K562 (cell line): ENCODE measurements around the gene BAD. TPM values are rescaled to one million over a fixed set of nuclear protein-coding genes. Genes with fewer than 3 reads are reported as not detected.
A peak's percentile ranks its signal among the peaks of the same experiment; 100 is the strongest.

Experiments
- BRCA1 ChIP-seq, 2 experiments: fragments of 450-650 bp in 1 of 2; sonication (generic) in 1 of 2; formaldehyde crosslinking in 1 of 2; IDR thresholded peaks; 2 replicates each; pipeline versions ENCODE4 v1.5.0 to v1.6.1; 2017 to 2020; ENCODE audit warnings: mild to moderate bottlenecking in 1 of 2, missing genetic modification reagents in 1 of 2
- CSDE1 ChIP-seq, 2 experiments: fragments of 450-650 bp; IDR thresholded peaks; 2 replicates each; pipeline ENCODE4 v1.6.1; 2016; ENCODE audit warnings: mild to moderate bottlenecking in 1 of 2
- E2F8 ChIP-seq: fragments of 450-650 bp; IDR thresholded peaks from 2 replicates; pipeline ENCODE4 v1.7.1; 2018; ENCODE audit warnings: mild to moderate bottlenecking, low read depth; ENCODE audit not compliant: partially characterized antibody
- ESRRA ChIP-seq: fragments of 450-650 bp; IDR thresholded peaks from 2 replicates; pipeline ENCODE4 v1.6.1; 2014; ENCODE audit warnings: low read depth, mild to moderate bottlenecking, moderate library complexity, borderline replicate concordance
- ETV6 ChIP-seq, 3 experiments: fragments of 150-350 bp in 1 of 3; sonication (generic) in 1 of 3; formaldehyde crosslinking in 1 of 3; IDR thresholded peaks; 2 replicates each; pipeline versions ENCODE4 v1.6.1 to v1.8.0; 2014 to 2022; ENCODE audit warnings: borderline replicate concordance in 2 of 3, low read depth in 2 of 3, antibody characterized with exemption in 1 of 3, low read length in 1 of 3, mild to moderate bottlenecking in 1 of 3, missing genetic modification reagents in 1 of 3
- FOXP1 ChIP-seq: sonication (generic); formaldehyde crosslinking; IDR thresholded peaks from 2 replicates; pipeline ENCODE4 v1.8.0; 2022; ENCODE audit warnings: mild to moderate bottlenecking, missing genetic modification reagents
- KDM5B ChIP-seq: fragments of 200-600 bp; sonication (generic); IDR thresholded peaks from 2 replicates; pipeline ENCODE4 v1.6.1; 2012; ENCODE audit warnings: low read depth, mild to moderate bottlenecking, moderate library complexity, low read length, control low read depth, inconsistent platforms; ENCODE audit not compliant: insufficient replicate concordance
- MAZ ChIP-seq, 2 experiments: fragments of 450-650 bp in 1 of 2; sonication (generic) in 1 of 2; formaldehyde crosslinking; IDR thresholded peaks in 1 of 2; conservative IDR thresholded peaks in 1 of 2; 2 replicates each; pipeline versions ENCODE4 v1.4.0 to v1.5.0; 2020; ENCODE audit warnings: mild to moderate bottlenecking in 1 of 2, missing genetic modification reagents in 1 of 2
- NFE2L1 ChIP-seq: fragments of 450-650 bp; IDR thresholded peaks from 2 replicates; pipeline ENCODE4 v1.6.1; 2016; ENCODE audit warnings: missing genetic modification characterization, low read depth, mild to moderate bottlenecking, missing compliant biosample characterization, moderate library complexity, borderline replicate concordance
- RBM39 ChIP-seq: fragments of 200-400 bp; formaldehyde crosslinking; optimal IDR thresholded peaks from 2 replicates; pipeline ENCODE3; 2018; ENCODE audit warnings: low read depth, low read length
- TRIM28 ChIP-seq: fragments of 450-650 bp; IDR thresholded peaks from 2 replicates; pipeline ENCODE4 v1.6.1; 2017
- ZC3H4 ChIP-seq: sonication (generic); formaldehyde crosslinking; IDR thresholded peaks from 2 replicates; pipeline ENCODE4 v1.9.0; 2021; ENCODE audit warnings: missing genetic modification reagents, borderline replicate concordance
- ZNF431 ChIP-seq: sonication (generic); formaldehyde crosslinking; IDR thresholded peaks from 2 replicates; pipeline ENCODE4 v1.8.0; 2022; ENCODE audit warnings: mild to moderate bottlenecking, missing genetic modification reagents
- ZNF507 ChIP-seq: conservative IDR thresholded peaks from 2 replicates; pipeline ENCODE4 v1.6.1; 2017; ENCODE audit warnings: missing genetic modification characterization, missing compliant biosample characterization
- ZNF717 ChIP-seq: fragments of 250-450 bp; sonication (Bioruptor Pico); IDR thresholded peaks from 2 replicates; pipeline ENCODE4 v1.5.0; 2021
- ZNF780A ChIP-seq: fragments of 250-450 bp; sonication (Bioruptor Pico); IDR thresholded peaks from 2 replicates; pipeline ENCODE4 v1.5.0; 2021; ENCODE audit warnings: mild to moderate bottlenecking
- polyA plus RNA-seq, 8 experiments: library from polyadenylated mRNA; depleted of rRNA in 4 of 8; stranded (reverse) in 5 of 8; unstranded in 3 of 8; fragments of >200 nt; fragmentation: Nextera tagmentation in 2 of 8; fragmentation: Illumina TruSeq in 1 of 8; extraction: Ambion mirVana in 2 of 8; extraction: Trizol in 1 of 8; gene quantifications; 2 replicates each; pipeline versions ENCODE4 v1.2.1 to v1.2.3, GENCODE V29; 2011 to 2014; ENCODE audit warnings: inconsistent platforms in 1 of 8, missing spikeins in 1 of 8
- total RNA-seq, 7 experiments: library from RNA; depleted of rRNA in 6 of 7; stranded (reverse); fragments of >200 nt in 6 of 7; fragmentation: Illumina TruSeq in 2 of 7; extraction: Trizol in 2 of 7; gene quantifications; 2 replicates each; pipeline versions ENCODE4 v1.2.1 to v1.2.3, GENCODE V29; 2011 to 2021; ENCODE audit warnings: low replicate concordance in 1 of 7
- TF ChIP-seq, protein P1 (sequence below): fragments of 250-450 bp; sonication (Bioruptor Pico); IDR thresholded peaks from 2 replicates; pipeline ENCODE4 v1.5.0; 2022; ENCODE audit warnings: mild to moderate bottlenecking
- TF ChIP-seq, protein P2 (sequence below): fragments of 250-450 bp; sonication (Bioruptor Pico); IDR thresholded peaks from 2 replicates; pipeline ENCODE4 v1.8.0; 2021; ENCODE audit warnings: mild to moderate bottlenecking, moderate library complexity

BAD gene
- total and polyA plus RNA-seq, 9 of the 15 experiments (the other 6 are each of a cell fraction or from before 2014, with no cell fraction given): 0.61 to 45.6 (median 11.8) TPM

GRCh38 chr11:64305691-64306562 is 21.5 kb upstream of the BAD start (continued):
- TF ChIP-seq, protein P1, sequence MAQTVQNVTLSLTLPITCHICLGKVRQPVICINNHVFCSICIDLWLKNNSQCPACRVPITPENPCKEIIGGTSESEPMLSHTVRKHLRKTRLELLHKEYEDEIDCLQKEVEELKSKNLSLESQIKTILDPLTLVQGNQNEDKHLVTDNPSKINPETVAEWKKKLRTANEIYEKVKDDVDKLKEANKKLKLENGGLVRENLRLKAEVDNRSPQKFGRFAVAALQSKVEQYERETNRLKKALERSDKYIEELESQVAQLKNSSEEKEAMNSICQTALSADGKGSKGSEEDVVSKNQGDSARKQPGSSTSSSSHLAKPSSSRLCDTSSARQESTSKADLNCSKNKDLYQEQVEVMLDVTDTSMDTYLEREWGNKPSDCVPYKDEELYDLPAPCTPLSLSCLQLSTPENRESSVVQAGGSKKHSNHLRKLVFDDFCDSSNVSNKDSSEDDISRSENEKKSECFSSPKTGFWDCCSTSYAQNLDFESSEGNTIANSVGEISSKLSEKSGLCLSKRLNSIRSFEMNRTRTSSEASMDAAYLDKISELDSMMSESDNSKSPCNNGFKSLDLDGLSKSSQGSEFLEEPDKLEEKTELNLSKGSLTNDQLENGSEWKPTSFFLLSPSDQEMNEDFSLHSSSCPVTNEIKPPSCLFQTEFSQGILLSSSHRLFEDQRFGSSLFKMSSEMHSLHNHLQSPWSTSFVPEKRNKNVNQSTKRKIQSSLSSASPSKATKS (CRISPR knock-in tag): no peak
- TF ChIP-seq MAZ (CRISPR knock-in tag; conservative IDR thresholded peaks at IDR 0.05 in 1 of 2, IDR thresholded peaks at IDR 0.05 in 1 of 2) (peak; percentile 88 to 95), ZNF431 (CRISPR knock-in tag) (no peak), ZNF507 (tag) (no peak), CSDE1 (IDR thresholded peaks at IDR 0.05) (no peak), ETV6 (IDR thresholded peaks at IDR 0.05; ENCODE audit: borderline replicate concordance in 1 of 2, low read depth in 2 of 2, low read length in 1 of 2) (peak in 1 of 2 experiments; percentile 41; a peak in 1 of 4 replicates), ETV6 (CRISPR knock-in tag; IDR thresholded peaks at IDR 0.05; ENCODE audit: borderline replicate concordance) (no peak), ESRRA (peak; percentile 67), ZNF717 (CRISPR knock-in tag) (no peak), BRCA1 (IDR thresholded peaks at IDR 0.05) (no peak), BRCA1 (CRISPR knock-in tag; IDR thresholded peaks at IDR 0.05) (no peak), E2F8 (peak; percentile 32), KDM5B (peak; percentile 7), NFE2L1 (tag) (no peak), FOXP1 (0 out of 2 replicates have a peak, but pooled peaks have one; percentile 27), RBM39 (no peak), ZC3H4 (CRISPR knock-in tag) (no peak), ZNF780A (CRISPR knock-in tag) (no peak), TRIM28 (no peak)
- TF ChIP-seq, protein P2, sequence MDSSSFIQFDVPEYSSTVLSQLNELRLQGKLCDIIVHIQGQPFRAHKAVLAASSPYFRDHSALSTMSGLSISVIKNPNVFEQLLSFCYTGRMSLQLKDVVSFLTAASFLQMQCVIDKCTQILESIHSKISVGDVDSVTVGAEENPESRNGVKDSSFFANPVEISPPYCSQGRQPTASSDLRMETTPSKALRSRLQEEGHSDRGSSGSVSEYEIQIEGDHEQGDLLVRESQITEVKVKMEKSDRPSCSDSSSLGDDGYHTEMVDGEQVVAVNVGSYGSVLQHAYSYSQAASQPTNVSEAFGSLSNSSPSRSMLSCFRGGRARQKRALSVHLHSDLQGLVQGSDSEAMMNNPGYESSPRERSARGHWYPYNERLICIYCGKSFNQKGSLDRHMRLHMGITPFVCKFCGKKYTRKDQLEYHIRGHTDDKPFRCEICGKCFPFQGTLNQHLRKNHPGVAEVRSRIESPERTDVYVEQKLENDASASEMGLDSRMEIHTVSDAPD (CRISPR knock-in tag): no peak
